GM20000 (cell line): Measurements from ENCODE around the gene FOXO6.

ENCODE experiments used
- DNase-seq: peaks from one replicate; pipeline ENCODE4 v3.0.0; 2012; ENCODE audit warnings: low spot score
- TF ChIP-seq, protein P1 (sequence below): IDR thresholded peaks from 2 replicates; pipeline ENCODE4 v1.5.1; 2012; ENCODE audit warnings: mild to moderate bottlenecking, control low read depth; ENCODE audit errors: extremely low read depth, missing control alignments

FOXO6 gene

DNA sequence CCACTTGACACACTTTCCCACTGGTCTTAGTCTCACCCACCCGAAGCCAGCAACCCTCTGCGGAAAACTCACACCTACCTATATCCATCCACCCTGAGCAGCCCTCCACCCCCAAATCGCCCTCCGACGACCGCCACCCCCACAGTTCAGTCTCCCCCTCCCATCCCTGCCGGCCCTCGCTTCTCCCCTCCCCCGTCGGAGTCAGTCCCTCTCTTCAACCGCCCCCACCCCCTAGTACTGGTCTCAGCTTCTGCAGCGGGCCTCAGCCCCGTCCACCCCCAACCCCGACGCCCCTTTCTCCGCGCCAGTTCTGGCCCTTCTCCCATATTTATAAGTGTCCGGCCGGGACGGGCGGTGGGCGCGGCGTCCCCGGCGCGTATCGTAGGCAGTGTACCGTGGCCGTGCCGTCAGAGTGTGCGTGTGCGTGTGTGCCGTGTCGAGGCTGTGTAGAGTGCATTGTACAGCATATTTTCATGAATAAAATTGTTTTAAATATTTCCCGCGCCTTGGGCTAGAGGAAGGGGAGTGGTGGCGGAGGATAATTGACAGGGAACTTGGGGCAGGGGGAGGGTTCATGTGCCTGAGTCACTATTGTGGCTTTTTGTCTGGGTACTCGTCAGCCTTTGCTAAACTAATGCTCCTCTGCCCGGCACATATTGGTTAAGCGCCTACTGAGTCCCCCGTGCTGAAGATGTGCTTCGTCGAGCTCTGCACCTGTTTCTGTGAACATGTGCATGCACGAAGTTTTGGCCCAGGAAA is 22.0 kb downstream of the FOXO6 start:
- no peak for DNase-seq

DNA sequence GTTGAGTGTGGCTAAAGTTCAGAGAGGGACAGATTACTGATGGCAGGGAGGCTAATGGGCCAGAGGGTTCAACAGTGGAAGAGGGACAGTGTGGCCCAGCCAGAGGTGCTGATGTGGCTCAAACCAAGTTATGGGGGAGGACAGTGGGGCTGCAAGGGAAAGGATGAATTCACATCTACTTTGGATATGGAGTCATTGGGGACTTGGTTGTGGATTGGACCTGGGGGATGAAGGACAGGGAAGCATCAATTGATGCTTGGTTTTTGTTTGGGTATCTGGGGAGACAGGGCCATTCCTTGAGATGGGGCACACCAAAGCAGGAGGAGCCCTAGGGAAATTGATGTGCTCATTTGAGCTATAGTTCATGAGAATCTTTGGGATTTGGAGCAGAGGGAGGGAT is 23.3 kb downstream of the FOXO6 start:
- DNase-seq = no peak
- TF ChIP-seq, protein P1, sequence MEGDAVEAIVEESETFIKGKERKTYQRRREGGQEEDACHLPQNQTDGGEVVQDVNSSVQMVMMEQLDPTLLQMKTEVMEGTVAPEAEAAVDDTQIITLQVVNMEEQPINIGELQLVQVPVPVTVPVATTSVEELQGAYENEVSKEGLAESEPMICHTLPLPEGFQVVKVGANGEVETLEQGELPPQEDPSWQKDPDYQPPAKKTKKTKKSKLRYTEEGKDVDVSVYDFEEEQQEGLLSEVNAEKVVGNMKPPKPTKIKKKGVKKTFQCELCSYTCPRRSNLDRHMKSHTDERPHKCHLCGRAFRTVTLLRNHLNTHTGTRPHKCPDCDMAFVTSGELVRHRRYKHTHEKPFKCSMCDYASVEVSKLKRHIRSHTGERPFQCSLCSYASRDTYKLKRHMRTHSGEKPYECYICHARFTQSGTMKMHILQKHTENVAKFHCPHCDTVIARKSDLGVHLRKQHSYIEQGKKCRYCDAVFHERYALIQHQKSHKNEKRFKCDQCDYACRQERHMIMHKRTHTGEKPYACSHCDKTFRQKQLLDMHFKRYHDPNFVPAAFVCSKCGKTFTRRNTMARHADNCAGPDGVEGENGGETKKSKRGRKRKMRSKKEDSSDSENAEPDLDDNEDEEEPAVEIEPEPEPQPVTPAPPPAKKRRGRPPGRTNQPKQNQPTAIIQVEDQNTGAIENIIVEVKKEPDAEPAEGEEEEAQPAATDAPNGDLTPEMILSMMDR = no peak

More for the DNA sequence above, 22.0 kb downstream of the FOXO6 start:
- TF ChIP-seq, protein P1 = no peak

DNA sequence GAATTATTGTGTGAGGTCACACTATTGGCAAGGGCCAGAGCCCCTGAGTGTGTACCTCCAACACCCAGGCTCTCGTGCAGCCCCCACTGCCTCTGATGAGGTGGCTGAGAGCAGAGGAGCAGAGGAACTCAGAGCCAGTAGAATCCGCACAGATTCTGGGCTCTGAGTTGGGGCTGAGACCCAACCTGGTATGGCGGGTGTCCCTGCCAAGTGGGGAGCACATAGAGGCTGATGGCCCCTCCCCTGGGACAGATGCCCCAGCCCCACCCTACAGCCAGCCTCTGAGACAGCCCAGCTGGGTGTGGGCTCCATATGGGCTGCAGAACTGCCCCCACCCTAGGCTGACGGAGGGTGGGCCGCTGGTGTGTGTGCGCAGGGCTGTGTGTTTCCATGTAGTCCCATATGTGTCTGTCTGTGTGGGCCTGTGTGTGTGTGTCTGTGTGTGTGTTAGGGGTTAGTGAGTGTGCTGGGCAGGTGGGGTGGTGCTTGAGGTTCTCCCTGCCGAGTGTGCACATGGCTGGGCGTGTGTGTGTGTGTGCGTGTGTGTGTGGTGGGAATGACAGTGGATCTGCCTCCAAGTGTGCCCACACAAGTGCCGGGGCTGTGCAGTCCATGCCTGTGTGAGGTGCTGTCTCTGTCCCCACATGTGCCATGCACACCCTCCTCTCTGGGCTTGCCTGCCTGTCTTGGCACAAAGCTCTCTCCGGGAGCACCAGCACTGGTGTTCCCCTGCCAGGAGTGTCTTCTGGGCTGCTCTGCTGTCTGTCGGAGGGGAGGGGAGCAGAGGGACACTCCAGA is 24.4 kb downstream of the FOXO6 start:
- DNase-seq = no peak
- TF ChIP-seq, protein P1 = no peak

DNA sequence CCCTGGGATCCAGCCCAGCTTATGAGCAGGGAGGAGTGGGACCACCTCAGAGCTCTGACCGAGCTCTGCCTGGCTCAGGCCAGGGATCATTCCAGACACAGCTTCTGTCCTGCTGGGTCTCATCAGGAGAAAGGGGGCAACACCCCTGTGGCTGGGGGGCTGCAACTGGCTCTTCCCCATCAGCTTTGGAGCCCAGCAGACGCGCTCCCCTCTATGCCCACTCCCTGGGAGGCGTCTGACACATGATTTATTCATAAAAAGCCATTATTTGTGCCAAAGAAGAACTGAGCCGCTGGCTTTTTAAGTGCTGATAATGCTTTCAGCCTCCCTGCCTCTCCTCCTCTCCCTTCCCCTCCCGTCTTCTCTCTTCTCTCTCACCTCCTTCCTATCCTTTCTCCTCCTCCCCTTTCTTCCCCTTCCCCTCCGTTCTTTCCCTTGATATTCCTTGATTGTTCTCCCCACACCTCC is 25.0 kb downstream of the FOXO6 start:
- no peak for DNase-seq
- TF ChIP-seq, protein P1 = no peak

DNA sequence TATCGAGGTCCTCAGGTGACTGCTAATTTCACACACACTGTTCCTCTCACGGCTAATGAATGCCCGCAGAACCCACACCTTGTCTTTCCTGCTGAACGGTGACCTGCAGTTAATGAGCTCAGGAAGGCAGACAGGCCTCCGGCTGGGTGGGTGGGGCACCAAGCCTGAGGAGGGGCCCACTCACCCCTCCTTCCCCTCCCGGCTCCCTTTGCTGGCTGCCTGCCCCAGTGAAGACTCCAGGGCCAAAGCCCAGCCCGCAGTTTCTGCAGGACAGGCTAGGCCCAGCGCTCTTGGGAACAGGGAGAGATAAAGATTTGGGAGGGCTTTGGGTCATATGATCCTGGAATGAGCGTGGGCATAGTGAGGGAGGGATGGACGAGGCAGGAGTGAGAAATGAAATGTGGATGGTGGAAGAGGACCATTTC is 26.4 kb downstream of the FOXO6 start:
- DNase-seq = no peak

DNA sequence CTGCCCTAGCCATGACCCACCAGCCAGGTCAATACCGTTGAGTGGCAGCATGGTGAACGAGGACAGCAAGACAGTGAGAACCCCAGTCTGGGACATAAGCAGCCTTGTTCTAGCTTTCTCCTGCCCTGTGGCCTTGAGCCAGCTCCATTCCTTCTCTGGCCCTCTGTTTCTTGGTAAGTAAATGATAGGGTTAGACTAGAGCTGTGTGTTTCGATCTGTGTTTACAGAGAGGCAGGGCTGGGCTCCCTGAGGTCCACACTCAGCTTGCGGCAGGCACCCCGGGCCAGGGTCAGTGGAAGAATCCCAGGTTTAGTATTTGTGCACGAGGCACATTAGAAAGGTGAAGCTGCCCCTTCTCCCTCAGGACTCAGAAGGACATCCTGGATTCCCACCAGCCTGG is 27.3 kb downstream of the FOXO6 start:
- TF ChIP-seq, protein P1 = no peak
- no peak for DNase-seq

More for the DNA sequence above, 26.4 kb downstream of the FOXO6 start:
- TF ChIP-seq, protein P1 = no peak

DNA sequence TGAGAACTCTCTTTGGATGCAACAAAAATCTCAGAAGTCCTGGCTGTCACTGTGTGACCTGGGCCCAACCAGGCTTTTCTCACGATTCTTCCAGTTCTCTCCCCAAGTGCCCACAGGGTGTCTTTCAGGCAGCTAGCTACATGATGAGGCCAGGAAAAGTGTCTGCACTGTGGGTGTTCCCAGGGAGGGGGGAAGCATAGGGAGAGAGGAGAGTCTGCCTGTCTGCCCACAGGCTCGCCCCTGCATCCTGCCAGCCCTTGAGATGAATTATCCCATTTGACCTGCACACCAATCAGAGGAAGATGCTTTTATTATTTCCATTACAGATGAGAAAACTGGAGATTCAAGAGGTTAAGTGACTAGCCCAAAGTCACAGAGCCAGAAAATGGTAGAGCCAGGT is 27.8 kb downstream of the FOXO6 start:
- no peak for DNase-seq
- TF ChIP-seq, protein P1 = no peak
